ENCODE measurements around the gene SLC35F5.
"Not testable (repeated sequence)": the region's sequence is repeated elsewhere in the genome, so short reads cannot be mapped to it uniquely, and the experiment has no call there.

SLC35F5 gene

DNA sequence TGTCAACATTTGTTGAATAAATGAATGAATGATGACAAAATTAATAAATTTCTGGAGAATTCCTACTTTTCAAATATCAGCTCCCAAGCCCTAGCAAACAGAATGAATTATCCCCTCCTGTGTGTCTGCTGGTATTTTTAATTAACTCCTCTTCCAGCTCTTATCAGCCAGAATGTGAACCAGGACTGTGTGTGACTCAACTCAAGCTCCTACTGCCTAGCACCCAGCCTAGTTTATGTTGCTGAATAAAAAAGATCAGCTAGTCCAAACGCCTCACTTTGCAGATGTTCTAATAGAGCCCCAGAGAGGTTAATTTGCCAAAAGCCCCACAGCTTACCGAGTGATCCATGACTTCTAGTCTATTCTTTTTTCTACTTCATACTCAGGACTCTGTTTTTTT, 79.1 kb downstream of the SLC35F5 start:
- H3K4me2 ChIP-seq = no peak overlapping the region
- no peak overlapping the region for H3K9ac ChIP-seq
- no peaks in the 10 kb centered on the region for H4K20me1 ChIP-seq (ENCODE audit: insufficient read depth)
- no peak overlapping the region for H3K4me3 ChIP-seq (IDR thresholded peaks at IDR 0.05; ENCODE audit: insufficient read depth, low read depth, low read length)
- TF ChIP-seq, protein P1, sequence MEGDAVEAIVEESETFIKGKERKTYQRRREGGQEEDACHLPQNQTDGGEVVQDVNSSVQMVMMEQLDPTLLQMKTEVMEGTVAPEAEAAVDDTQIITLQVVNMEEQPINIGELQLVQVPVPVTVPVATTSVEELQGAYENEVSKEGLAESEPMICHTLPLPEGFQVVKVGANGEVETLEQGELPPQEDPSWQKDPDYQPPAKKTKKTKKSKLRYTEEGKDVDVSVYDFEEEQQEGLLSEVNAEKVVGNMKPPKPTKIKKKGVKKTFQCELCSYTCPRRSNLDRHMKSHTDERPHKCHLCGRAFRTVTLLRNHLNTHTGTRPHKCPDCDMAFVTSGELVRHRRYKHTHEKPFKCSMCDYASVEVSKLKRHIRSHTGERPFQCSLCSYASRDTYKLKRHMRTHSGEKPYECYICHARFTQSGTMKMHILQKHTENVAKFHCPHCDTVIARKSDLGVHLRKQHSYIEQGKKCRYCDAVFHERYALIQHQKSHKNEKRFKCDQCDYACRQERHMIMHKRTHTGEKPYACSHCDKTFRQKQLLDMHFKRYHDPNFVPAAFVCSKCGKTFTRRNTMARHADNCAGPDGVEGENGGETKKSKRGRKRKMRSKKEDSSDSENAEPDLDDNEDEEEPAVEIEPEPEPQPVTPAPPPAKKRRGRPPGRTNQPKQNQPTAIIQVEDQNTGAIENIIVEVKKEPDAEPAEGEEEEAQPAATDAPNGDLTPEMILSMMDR (conservative IDR thresholded peaks at IDR 0.05; ENCODE audit: low read depth, low read length) = no peak
- H3K79me2 ChIP-seq (ENCODE audit: insufficient read depth, low read depth) = no peaks in the 10 kb centered on the region
- H2AFZ ChIP-seq (ENCODE audit: low read depth) = no peak overlapping the region
- no peaks in the 10 kb centered on the region for H3K27me3 ChIP-seq (ENCODE audit: insufficient read depth, low read depth)
- no peaks in the 10 kb centered on the region for H3K4me1 ChIP-seq (ENCODE audit: low read depth, poor library complexity, severe bottlenecking)
- no peak overlapping the region for H3K27ac ChIP-seq
- H3K36me3 ChIP-seq (ENCODE audit: insufficient read depth) = no peaks in the 10 kb centered on the region

DNA sequence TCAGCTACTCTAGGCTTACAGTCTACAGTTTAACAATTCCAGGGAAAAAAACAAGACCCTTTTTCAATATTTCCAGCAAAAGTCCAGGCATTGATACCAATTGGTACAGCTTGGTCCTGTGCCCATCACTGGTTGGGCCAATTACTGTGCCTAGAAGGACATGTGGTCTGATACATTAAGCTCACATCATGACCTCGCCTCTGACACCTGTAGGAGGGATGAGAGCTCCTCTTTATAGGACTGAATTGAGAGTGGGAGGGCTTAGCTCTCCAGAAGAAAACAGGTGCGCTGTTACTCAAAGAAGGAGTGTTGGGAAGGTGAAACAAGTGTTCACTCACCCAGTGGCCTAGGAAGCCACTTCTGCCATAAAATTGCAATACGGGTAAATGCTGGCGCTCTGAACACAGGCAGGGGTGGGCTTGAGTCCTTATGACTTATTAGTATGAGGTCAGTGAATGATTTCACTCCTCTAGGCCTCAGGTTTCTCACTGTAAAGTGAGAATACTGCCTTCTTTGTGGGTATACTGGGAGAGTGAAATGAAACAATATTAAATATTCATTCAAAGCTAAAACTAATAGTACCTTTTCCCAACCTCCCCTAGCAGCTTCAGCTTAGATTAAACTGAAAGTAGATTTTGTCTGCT, 79.7 kb downstream of the SLC35F5 start:
- no peak overlapping the region for H3K27ac ChIP-seq
- no peak overlapping the region for H2AFZ ChIP-seq (ENCODE audit: low read depth)
- H3K9ac ChIP-seq = no peak overlapping the region
- no peak overlapping the region for H3K4me3 ChIP-seq (IDR thresholded peaks at IDR 0.05; ENCODE audit: insufficient read depth, low read depth, low read length)
- no peaks in the 10 kb centered on the region for H3K36me3 ChIP-seq (ENCODE audit: insufficient read depth)
- no peaks in the 10 kb centered on the region for H3K27me3 ChIP-seq (ENCODE audit: insufficient read depth, low read depth)
- H3K79me2 ChIP-seq (ENCODE audit: insufficient read depth, low read depth) = no peaks in the 10 kb centered on the region
- H3K4me1 ChIP-seq (ENCODE audit: low read depth, poor library complexity, severe bottlenecking) = no peaks in the 10 kb centered on the region
- TF ChIP-seq, protein P1 (conservative IDR thresholded peaks at IDR 0.05; ENCODE audit: low read depth, low read length) = no peak
- H4K20me1 ChIP-seq (ENCODE audit: insufficient read depth) = no peaks in the 10 kb centered on the region
- no peak overlapping the region for H3K4me2 ChIP-seq

DNA sequence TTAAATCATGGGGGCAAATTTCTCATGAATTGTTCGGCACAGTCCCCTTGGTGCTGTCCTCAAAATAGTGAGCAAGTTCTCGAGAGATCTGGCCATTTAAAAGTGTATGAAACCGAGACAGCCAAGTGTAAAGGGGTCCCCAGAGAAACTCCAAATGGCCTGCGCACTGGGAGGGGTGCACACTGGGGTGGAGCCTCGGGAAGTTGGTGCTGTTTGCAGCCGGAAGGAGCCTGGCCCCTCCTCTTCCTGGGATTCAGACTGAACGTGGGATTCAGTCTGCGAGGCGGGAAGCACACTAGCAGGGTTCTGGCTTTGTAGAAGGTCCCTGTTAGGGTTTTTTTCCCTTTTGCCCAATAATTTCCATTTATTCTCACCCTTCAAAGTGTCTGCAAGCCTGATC, 80.6 kb downstream of the SLC35F5 start:
- no peaks in the 10 kb centered on the region for H3K27me3 ChIP-seq (ENCODE audit: insufficient read depth, low read depth)
- no peaks in the 10 kb centered on the region for H3K4me1 ChIP-seq (ENCODE audit: low read depth, poor library complexity, severe bottlenecking)
- H3K36me3 ChIP-seq (ENCODE audit: insufficient read depth) = no peaks in the 10 kb centered on the region
- no peak overlapping the region for H3K9ac ChIP-seq
- H3K79me2 ChIP-seq (ENCODE audit: insufficient read depth, low read depth) = no peaks in the 10 kb centered on the region
- H4K20me1 ChIP-seq (ENCODE audit: insufficient read depth) = no peaks in the 10 kb centered on the region
- H3K27ac ChIP-seq = no peak overlapping the region
- no peak overlapping the region for H3K4me3 ChIP-seq (IDR thresholded peaks at IDR 0.05; ENCODE audit: insufficient read depth, low read depth, low read length)
- no peak overlapping the region for H3K4me2 ChIP-seq
- H2AFZ ChIP-seq (ENCODE audit: low read depth) = no peak overlapping the region
- TF ChIP-seq, protein P1 (conservative IDR thresholded peaks at IDR 0.05; ENCODE audit: low read depth, low read length) = no peak

DNA sequence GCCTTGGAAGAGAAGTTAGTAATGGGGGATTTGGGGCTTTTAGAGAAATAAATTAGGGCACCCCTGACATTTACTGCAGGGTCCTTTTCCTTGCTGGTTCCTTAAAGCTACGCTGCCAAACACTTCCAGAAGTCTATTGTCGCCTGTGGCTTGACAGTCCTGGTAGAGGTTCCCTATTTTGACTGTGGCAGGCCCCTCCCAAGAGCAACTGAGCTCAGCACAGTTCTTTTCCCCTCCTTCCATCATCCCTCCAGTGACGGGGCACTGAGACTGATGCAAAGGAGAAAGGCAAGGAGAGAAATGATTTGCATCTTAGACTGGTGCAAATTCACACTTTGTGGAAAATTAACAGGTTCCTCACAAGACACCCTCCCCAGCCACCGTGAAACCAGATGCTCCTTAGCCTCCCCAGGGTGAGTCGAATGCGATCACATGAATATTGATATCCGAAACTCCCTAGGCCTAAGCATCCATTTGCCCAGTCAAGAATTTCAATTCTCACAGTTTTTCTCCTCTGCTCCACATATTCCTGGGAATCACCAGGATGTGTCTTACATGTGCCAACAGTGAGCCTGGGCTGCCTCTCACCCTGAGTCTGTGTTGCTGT, 84.0 kb downstream of the SLC35F5 start:
- no peak overlapping the region for H3K9ac ChIP-seq
- H4K20me1 ChIP-seq (ENCODE audit: insufficient read depth) = no peaks in the 10 kb centered on the region
- no peaks in the 10 kb centered on the region for H3K36me3 ChIP-seq (ENCODE audit: insufficient read depth)
- no peaks in the 10 kb centered on the region for H3K27me3 ChIP-seq (ENCODE audit: insufficient read depth, low read depth)
- TF ChIP-seq, protein P1 (conservative IDR thresholded peaks at IDR 0.05; ENCODE audit: low read depth, low read length) = no peak
- no peak overlapping the region for H3K4me3 ChIP-seq (IDR thresholded peaks at IDR 0.05; ENCODE audit: insufficient read depth, low read depth, low read length)
- no peaks in the 10 kb centered on the region for H3K4me1 ChIP-seq (ENCODE audit: low read depth, poor library complexity, severe bottlenecking)
- no peak overlapping the region for H3K27ac ChIP-seq
- no peaks in the 10 kb centered on the region for H3K79me2 ChIP-seq (ENCODE audit: insufficient read depth, low read depth)
- no peak overlapping the region for H2AFZ ChIP-seq (ENCODE audit: low read depth)
- H3K4me2 ChIP-seq = no peak overlapping the region

DNA sequence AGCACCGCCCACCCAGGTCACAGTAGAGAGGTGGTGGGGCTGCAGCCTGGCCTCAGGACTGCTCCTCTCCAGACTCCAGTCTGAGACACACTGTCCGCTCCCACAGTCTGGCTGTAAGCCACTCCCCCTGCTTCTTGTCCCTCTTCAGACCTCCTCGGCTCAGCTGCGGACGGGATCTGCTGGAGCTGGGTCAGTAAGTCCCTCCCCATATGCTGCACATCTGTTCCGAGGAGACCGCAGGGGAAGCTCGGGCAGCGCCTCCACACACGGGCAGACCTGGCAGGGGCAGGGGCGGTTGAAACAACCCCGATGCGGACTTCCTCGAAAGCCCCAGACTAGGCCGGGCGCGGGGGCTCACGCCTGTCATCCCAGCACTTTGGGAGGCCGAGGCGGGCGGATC, 87.4 kb downstream of the SLC35F5 start:
- H4K20me1 ChIP-seq (ENCODE audit: insufficient read depth); H2AFZ ChIP-seq (ENCODE audit: low read depth); H3K27ac ChIP-seq; H3K27me3 ChIP-seq (ENCODE audit: insufficient read depth, low read depth); H3K4me2 ChIP-seq; H3K79me2 ChIP-seq (ENCODE audit: insufficient read depth, low read depth); H3K4me3 ChIP-seq (IDR thresholded peaks at IDR 0.05; ENCODE audit: insufficient read depth, low read depth, low read length); H3K36me3 ChIP-seq (ENCODE audit: insufficient read depth); H3K4me1 ChIP-seq (ENCODE audit: low read depth, poor library complexity, severe bottlenecking); H3K9ac ChIP-seq: not testable (repeated sequence)

DNA sequence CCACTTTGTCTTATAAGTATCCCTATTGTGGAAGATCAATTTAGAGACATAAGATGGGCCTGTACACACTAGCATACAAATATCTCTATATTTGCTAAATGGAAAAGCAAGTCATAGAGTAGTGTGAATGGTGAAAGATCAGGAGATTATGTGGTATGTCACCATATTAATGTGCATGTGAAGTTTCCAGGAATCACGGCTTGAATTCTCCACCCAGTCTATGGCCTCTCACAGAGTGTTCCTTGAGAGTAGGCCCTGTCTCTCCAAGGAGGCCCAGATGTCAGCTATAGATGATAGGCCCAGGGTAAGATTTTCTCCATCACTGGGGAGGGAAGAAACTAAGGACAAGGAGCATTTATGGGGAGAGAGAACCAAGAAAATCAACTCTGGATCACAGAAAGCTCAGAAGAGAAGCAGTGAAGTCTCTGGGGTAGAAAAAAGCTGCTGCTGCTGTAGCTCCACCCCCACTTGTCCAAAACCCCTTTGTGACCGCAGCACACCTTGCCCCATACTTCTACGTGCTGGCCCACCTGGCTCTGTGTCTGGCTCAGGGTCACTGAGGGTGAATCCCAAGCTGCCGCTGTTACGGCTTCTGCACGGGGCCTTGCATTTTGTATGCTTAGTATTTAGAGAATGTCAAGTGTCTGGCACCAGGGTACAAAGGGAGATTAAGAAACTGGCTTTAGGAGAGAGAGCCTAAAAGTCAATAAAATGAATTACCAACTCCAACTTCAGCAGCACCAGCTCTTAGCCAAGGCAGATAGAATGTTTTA, 91.5 kb downstream of the SLC35F5 start:
- not testable (repeated sequence) for H3K4me1 ChIP-seq (ENCODE audit: low read depth, poor library complexity, severe bottlenecking); H4K20me1 ChIP-seq (ENCODE audit: insufficient read depth); H3K79me2 ChIP-seq (ENCODE audit: insufficient read depth, low read depth); H3K4me3 ChIP-seq (IDR thresholded peaks at IDR 0.05; ENCODE audit: insufficient read depth, low read depth, low read length); H3K27me3 ChIP-seq (ENCODE audit: insufficient read depth, low read depth); H3K36me3 ChIP-seq (ENCODE audit: insufficient read depth); H3K27ac ChIP-seq; H3K9ac ChIP-seq; H3K4me2 ChIP-seq; H2AFZ ChIP-seq (ENCODE audit: low read depth)
